Activated CD8-positive, alpha-beta memory T cell treated with anti-CD3 and anti-CD28 coated beads, Interleukin-2, amount 10 ng/mL, durations not matched to agents 7 days and 5 days (primary cell): ENCODE measurements around the gene FRS2. TPM values are rescaled to one million over a fixed set of nuclear protein-coding genes. Genes with fewer than 3 reads are reported as not detected.

ENCODE experiments used
- ATAC-seq: fragments of 150-1000 bp; cut with Tn5 transposase; one replicate; pipeline ENCODE4 v1.10.0; 2021; ENCODE audit warnings: moderate library complexity
- CTCF ChIA-PET: fragments of 350-600 bp; sonication (Branson Sonifier 250); formaldehyde crosslinking; loops from one replicate; lab custom pipeline; 2021; ENCODE audit warnings: antibody characterized with exemption; lab: Charles Lee
- DNase-seq: peaks from one replicate; pipeline ENCODE4 v3.0.0-alpha.2; 2020
- H3K27ac Mint-ChIP-seq: one replicate; pipeline ENCODE4 v1.8.0; 2021; ENCODE audit warnings: mild to moderate bottlenecking, mixed read lengths
- H3K27me3 Mint-ChIP-seq: one replicate; pipeline ENCODE4 v1.8.0; 2021; ENCODE audit warnings: mixed read lengths
- H3K36me3 Mint-ChIP-seq: one replicate; pipeline ENCODE4 v1.8.0; 2021; ENCODE audit warnings: mild to moderate bottlenecking, mixed read lengths
- H3K4me1 Mint-ChIP-seq: one replicate; pipeline ENCODE4 v1.8.0; 2021; ENCODE audit warnings: mixed read lengths
- H3K4me3 Mint-ChIP-seq: one replicate; pipeline ENCODE4 v1.8.0; 2021; ENCODE audit warnings: mild to moderate bottlenecking, moderate library complexity, mixed read lengths
- H3K9me3 Mint-ChIP-seq: one replicate; pipeline ENCODE4 v1.8.0; 2022; ENCODE audit warnings: low read depth, mixed read lengths
- total RNA-seq, 2 experiments: library from RNA; stranded (reverse); gene quantifications; one replicate each; pipeline ENCODE4 v1.2.3, GENCODE V29; 2021

The FRS2 gene
- total RNA-seq, 2 experiments from 2014 or later, result 11.5 to 12.8 TPM

DNA sequence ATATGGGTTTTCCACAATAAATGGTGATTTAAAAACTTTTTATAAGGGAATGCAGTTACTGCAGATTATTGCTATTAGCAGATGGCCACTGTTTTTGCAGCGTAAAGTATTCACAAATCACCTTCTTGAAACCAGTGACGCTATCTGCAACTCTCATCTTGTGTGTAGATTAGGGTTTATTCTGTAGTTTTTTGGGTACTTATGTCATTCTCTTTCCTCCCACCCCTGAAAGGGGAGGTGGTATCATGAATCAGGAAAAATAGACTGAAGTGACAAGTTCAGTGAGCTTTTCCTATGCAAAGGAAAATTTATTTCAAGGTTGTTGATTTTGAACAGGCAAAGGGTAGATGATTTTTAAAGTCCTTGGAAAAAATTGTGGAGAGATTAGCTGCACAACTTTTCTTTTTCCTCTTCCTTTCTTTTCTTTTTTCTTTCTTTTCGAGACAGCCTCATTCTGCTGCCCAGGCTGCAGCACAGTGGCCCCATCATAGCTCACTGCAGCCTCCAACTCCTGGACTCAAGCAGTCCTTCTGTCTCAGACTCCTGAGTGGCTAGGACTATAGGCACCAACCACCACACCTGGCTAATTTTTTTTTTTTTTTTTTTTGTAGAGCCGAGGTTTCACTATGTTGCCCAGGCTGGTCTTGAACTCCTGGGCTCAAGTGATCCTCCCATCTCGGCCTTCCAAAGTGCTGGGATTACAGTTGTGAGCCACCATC, 1.6 kb downstream of the FRS2 start:
- H3K27ac Mint-ChIP-seq, result no peak overlapping the region
- CTCF ChIA-PET, result no interaction called here
- peaks cover 3% of the 10 kb centered on the region for H3K36me3 Mint-ChIP-seq
- ATAC-seq, result no peak
- H3K4me3 Mint-ChIP-seq, result peak overlapping the region; percentile 93
- peaks cover 33% of the 10 kb centered on the region for H3K4me1 Mint-ChIP-seq
- H3K9me3 Mint-ChIP-seq, result no peaks in the 10 kb centered on the region
- no peak for DNase-seq
- H3K27me3 Mint-ChIP-seq, result no peaks in the 10 kb centered on the region

DNA sequence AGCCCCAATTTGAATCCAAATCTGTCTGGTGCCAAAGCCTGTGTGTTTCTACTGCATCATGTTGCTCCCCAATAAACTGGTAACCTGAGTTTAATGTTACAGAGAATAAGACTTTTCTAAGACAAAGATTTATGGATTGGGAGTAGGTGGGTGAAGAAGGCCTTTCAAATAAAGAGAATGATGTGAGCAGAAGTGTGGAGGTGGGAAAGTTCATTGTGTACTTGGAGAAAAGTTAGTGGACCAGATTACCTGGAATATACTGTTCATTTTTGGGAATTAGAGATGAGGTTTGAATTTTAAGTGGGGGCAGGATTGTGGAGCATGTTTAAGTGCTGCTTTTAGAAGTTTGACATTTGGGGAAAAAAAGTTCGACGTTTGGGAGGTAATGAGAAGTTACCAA, 3.1 kb downstream of the FRS2 start:
- CTCF ChIA-PET, result no interaction called here
- Mint-ChIP-seq H3K27ac (no peak overlapping the region), H3K4me3 (no peak overlapping the region), H3K4me1 (peaks cover 32% of the 10 kb centered on the region), H3K9me3 (no peaks in the 10 kb centered on the region), H3K27me3 (no peaks in the 10 kb centered on the region), H3K36me3 (peaks cover 3% of the 10 kb centered on the region)
- DNase-seq (no peak), ATAC-seq (no peak)

DNA sequence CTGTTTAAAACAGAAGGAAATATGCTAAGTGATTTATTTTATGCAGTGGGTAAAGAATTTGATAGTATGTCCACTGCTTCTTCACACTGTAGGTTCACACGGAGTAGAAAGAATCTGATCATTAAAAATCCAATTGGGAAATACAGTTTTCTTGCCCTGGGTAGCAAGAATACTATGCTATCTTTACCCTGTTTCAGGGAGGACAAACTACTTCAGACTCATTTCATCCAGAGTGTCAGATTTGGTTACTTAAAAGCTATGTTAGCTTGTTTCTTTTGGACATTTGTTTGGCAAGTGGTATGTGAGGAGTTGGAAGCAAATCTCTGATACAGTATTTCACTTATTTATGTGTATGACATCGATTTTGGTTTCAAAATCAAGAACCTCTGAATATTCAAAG, 4.3 kb downstream of the FRS2 start:
- Mint-ChIP-seq H3K36me3 (peaks cover 5% of the 10 kb centered on the region), H3K4me1 (peaks cover 32% of the 10 kb centered on the region), H3K27me3 (no peaks in the 10 kb centered on the region), H3K4me3 (no peak overlapping the region), H3K9me3 (no peaks in the 10 kb centered on the region), H3K27ac (no peak overlapping the region)
- ATAC-seq (no peak), DNase-seq (no peak)
- CTCF ChIA-PET, result no interaction called here

DNA sequence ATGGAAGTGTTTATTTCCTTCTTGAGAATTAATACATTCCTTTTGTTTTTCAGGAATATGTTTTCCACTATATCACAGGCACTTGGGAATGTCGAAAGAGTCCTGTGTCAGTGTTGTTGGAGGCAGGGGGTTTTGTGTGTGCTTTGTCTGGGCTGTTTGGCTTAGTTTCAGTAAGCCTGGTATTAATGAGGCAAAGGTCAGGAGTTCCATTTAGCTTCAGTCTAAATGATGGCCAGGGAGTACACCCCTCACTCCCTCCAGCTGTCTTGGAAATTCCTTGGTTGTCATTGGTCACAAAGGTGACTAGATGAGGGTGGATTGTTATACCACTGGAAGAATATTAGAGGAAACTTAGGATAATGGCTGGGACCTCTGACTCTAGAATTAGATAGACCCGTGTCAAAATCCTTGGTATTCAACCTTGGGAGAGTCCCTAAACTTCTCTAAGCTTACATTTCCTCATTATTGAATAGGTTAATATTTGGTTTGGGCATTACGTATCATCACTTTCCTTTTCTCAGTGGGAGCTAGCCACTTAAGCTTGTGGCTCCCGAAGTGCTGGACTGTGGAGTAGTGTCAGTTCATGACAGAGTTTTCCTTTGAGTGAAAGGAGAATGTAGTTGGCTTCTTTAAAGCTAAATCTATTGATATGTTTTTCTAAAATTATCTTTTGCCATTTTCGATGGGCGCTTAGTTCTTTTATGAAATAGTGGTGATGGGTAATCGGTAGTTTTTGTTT, 5.2 kb downstream of the FRS2 start:
- Mint-ChIP-seq H3K27ac (no peak overlapping the region), H3K4me3 (no peak overlapping the region), H3K36me3 (peaks cover 12% of the 10 kb centered on the region), H3K4me1 (peaks cover 32% of the 10 kb centered on the region), H3K9me3 (no peaks in the 10 kb centered on the region), H3K27me3 (no peaks in the 10 kb centered on the region)
- DNase-seq (no peak), ATAC-seq (no peak)
- CTCF ChIA-PET, result no interaction called here

DNA sequence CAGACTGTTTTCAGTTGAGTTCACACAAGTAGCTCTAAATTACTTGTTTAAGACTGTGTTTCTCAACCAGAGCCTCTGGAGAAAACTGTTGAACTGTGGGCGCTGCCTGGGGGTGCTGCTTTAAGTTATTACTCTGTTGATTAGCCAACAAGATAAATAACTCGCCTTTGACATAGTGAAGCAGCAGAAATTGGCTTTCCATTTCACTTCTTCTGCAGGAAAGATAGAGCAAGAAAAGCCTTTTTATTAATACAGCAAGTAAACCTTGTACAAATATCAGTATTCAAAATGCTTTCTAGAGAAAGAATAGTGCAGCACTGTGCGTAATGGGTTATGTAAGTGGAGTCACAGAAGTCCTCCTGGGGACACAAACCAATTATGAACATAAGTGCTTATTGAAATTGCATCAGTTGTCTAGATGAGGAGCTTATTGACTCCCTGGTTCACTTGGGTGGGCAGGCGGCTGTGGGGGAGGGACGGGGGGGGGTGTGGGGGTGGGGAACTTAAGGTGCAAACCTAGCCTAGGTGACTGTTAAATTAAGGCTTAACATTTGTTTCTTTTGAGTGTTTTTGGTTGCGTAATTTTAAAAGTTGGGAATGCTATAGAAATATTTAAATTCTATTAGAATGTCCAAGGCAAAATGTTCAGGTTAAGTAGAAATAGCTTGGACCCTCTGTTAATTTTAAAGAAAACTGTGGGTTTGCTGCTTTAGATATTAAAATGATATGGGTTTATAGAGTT, 6.3 kb downstream of the FRS2 start:
- Mint-ChIP-seq H3K4me3 (no peak overlapping the region), H3K9me3 (no peaks in the 10 kb centered on the region), H3K27ac (no peak overlapping the region), H3K36me3 (peaks cover 14% of the 10 kb centered on the region), H3K4me1 (peaks cover 26% of the 10 kb centered on the region), H3K27me3 (no peaks in the 10 kb centered on the region)
- no peak for DNase-seq
- CTCF ChIA-PET, result no interaction called here
- ATAC-seq, result no peak

DNA sequence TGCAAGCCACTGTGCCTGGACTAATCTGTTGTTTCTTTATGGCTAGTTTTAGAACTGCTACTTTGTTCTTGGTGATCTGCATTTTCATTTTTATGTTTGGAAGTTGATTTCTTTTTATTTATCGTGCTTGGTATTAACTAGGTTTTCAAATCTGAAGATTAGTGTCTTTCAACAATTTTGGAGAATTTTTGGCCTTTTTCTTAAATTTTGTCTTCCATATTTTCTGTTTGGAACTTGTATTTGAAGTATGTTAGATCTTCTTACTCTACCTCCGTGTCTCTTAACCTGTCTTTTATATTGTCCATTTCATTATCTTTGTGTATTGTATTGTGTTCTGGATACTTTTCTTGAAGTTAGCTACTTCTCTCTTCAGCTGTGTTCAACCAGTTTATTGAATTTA, 9.5 kb downstream of the FRS2 start:
- CTCF ChIA-PET, result no interaction called here
- no peaks in the 10 kb centered on the region for H3K9me3 Mint-ChIP-seq
- H3K27ac Mint-ChIP-seq, result no peak overlapping the region
- no peak overlapping the region for H3K4me3 Mint-ChIP-seq
- peaks cover 14% of the 10 kb centered on the region for H3K4me1 Mint-ChIP-seq
- no peaks in the 10 kb centered on the region for H3K27me3 Mint-ChIP-seq
- ATAC-seq (no peak), DNase-seq (no peak)
- peaks cover 15% of the 10 kb centered on the region for H3K36me3 Mint-ChIP-seq

DNA sequence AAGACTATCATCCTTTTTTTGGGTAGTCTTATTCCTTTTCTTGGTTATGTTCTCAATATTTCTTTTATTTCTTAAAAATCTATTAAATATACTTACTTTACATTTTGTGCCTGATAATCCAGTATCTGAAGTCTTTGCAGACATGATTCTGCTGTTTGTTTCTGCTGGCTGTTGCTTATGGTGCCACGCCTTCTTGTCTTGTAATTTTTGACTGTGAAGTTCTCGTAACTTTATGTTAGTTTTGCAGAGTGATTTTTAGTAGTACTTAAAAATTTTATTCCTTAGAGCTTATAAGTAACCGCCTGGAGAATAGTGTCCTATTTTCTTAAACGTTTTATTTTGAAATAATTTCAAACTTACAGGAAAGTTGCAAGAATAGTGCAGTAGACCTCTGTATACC, 10.5 kb downstream of the FRS2 start:
- DNase-seq (no peak), ATAC-seq (no peak)
- no peak overlapping the region for H3K4me3 Mint-ChIP-seq
- CTCF ChIA-PET, result no interaction called here
- H3K36me3 Mint-ChIP-seq, result peaks cover 16% of the 10 kb centered on the region
- H3K9me3 Mint-ChIP-seq, result no peaks in the 10 kb centered on the region
- H3K27ac Mint-ChIP-seq, result no peak overlapping the region
- no peaks in the 10 kb centered on the region for H3K27me3 Mint-ChIP-seq
- peaks cover 11% of the 10 kb centered on the region for H3K4me1 Mint-ChIP-seq

DNA sequence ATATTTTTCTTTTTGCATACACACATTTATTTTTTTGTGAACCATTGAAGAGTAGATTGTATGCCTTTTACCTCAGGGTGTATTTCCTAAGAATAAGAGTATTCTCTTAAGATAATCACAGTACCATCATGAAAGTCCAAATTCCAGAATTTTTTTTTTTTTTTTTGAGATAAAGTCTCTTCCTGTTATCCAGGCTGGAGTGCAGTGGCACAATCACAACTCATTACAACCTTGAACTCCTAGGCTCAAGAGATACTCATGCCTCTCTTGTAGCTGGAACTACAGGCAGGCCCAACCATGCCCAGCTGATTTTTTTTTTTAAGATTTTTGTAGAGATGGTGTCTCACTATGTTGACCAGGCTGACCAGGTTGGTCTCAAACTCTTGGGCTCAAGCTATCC, 10.9 kb downstream of the FRS2 start:
- no peak for ATAC-seq
- Mint-ChIP-seq H3K4me1 (peaks cover 12% of the 10 kb centered on the region), H3K4me3 (no peak overlapping the region), H3K27ac (no peak overlapping the region), H3K9me3 (no peaks in the 10 kb centered on the region), H3K36me3 (peaks cover 17% of the 10 kb centered on the region), H3K27me3 (no peaks in the 10 kb centered on the region)
- DNase-seq, result no peak
- CTCF ChIA-PET, result no interaction called here

DNA sequence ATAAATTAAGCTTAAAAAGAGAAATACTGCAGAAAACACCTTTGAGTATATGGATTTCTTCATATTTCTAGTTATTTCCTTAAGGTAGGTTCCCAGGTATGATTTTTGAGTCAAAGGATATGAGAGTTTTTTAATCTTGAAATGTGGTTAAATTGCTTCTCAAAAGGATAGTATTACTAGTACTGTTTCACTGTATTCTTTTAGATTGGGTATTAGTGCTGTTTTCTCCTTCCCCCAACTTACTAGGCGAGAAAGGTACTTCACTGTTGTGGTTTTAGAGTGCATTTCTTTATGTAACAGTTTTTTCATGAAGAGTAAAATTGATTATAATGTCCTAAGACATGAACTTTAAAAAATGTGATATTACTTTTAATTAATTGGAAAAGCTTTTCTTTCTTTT, 13.5 kb downstream of the FRS2 start:
- no peak overlapping the region for H3K4me3 Mint-ChIP-seq
- no peak for DNase-seq
- H3K36me3 Mint-ChIP-seq, result peaks cover 39% of the 10 kb centered on the region
- no peaks in the 10 kb centered on the region for H3K27me3 Mint-ChIP-seq
- H3K4me1 Mint-ChIP-seq, result peaks cover 19% of the 10 kb centered on the region
- H3K9me3 Mint-ChIP-seq, result peaks cover 5% of the 10 kb centered on the region
- no peak for ATAC-seq
- CTCF ChIA-PET, result interaction anchor here (1.6 to 1.7 kb wide), 2 partner anchors 14 to 35 kb away, joined by 3 read pairs; partner anchors contain the start of gene FRS2
- H3K27ac Mint-ChIP-seq, result no peak overlapping the region

DNA sequence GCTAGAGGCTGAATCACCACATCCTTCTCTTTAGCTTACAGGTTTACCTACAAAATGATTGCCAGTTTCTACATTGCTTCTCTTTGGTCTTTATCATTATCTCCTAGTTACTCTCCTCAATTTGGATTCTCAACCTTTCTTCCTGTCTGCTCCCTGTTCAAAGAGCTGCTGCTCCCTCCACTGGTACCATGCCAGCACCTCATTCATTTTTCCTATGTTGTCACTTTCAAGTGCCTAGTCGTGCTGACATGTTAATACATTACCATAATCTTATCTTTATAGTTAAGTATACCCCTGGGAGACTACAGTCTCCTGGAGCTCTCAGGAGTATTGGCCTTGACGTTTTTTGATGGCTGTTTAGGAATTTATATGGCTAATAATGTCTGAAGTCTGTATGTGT, 14.2 kb downstream of the FRS2 start:
- H3K36me3 Mint-ChIP-seq, result peaks cover 37% of the 10 kb centered on the region
- no peak overlapping the region for H3K4me3 Mint-ChIP-seq
- CTCF ChIA-PET, result interaction anchor here (1.2 to 1.6 kb wide), 2 partner anchors 11 to 14 kb away, joined by 3 read pairs; partner anchors contain the start of gene FRS2
- no peaks in the 10 kb centered on the region for H3K27me3 Mint-ChIP-seq
- peaks cover 5% of the 10 kb centered on the region for H3K9me3 Mint-ChIP-seq
- DNase-seq (no peak), ATAC-seq (no peak)
- H3K27ac Mint-ChIP-seq, result no peak overlapping the region
- H3K4me1 Mint-ChIP-seq, result peaks cover 19% of the 10 kb centered on the region

DNA sequence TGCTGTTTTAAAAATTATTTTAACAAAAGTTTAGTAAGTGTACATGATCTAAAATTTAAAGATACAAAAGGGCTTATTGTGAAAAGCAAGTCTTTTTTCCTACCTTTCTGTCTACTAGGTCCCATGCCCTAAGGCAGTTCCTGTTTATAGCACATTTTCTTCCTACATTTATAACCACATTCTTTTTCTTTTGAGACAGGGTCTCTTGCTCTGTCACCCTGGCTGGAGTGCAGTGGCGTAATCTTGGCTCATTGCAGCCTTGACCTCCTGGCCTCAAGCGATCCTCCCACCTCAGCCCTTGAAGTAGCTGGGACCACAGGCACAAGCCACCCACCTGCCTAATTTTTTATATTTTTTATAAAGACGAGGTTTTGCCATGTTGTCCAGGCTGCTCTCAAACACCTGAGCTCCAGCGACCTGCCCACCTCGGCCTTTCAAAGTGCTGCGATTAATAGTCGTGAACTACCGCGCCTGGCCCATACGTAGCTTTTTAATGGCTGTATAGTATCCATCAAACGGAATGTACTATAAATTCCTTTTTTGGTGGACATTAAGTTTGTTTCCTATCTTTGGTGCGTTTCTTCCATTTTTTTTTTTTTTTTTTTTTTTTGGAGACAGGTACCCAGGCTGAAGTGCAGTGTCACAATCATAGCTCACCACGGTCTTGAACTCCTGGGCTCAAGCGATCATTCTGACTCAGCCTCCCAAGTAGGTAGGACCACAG, 20.9 kb downstream of the FRS2 start:
- ATAC-seq (no peak), DNase-seq (no peak)
- no peaks in the 10 kb centered on the region for H3K27me3 Mint-ChIP-seq
- peaks cover 5% of the 10 kb centered on the region for H3K9me3 Mint-ChIP-seq
- no peak overlapping the region for H3K27ac Mint-ChIP-seq
- peaks cover 7% of the 10 kb centered on the region for H3K4me1 Mint-ChIP-seq
- CTCF ChIA-PET, result no interaction called here
- H3K4me3 Mint-ChIP-seq, result no peak overlapping the region
- peaks cover 34% of the 10 kb centered on the region for H3K36me3 Mint-ChIP-seq

DNA sequence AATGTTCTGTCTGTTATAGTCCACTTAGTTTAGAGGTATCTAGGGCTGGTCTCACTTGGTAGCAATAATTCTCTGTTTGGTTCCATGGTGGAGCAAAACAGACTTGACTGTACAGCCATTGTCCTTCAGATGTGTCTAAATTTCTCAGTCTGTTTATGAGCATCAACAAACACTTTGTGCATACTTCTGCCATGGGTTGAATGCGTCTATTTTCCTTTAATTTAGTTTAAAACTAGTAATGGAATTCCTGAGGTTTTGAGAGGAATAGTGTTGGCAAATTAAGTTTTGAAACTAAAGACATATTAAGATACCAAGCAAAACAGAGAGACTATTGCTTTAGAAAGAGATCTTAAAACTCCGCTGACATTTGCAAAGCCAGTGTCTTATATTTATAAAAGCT, 22.6 kb downstream of the FRS2 start:
- CTCF ChIA-PET, result interaction anchor here (1.6 kb wide), 1 partner anchor 23 kb away, joined by 3 read pairs; the partner anchor contains the start of gene FRS2
- peaks cover under 1% of the 10 kb centered on the region for H3K9me3 Mint-ChIP-seq
- H3K4me3 Mint-ChIP-seq, result no peak overlapping the region
- peaks cover 23% of the 10 kb centered on the region for H3K36me3 Mint-ChIP-seq
- H3K27ac Mint-ChIP-seq, result no peak overlapping the region
- H3K27me3 Mint-ChIP-seq, result no peaks in the 10 kb centered on the region
- H3K4me1 Mint-ChIP-seq, result peaks cover 11% of the 10 kb centered on the region
- ATAC-seq, result no peak
- DNase-seq, result no peak

DNA sequence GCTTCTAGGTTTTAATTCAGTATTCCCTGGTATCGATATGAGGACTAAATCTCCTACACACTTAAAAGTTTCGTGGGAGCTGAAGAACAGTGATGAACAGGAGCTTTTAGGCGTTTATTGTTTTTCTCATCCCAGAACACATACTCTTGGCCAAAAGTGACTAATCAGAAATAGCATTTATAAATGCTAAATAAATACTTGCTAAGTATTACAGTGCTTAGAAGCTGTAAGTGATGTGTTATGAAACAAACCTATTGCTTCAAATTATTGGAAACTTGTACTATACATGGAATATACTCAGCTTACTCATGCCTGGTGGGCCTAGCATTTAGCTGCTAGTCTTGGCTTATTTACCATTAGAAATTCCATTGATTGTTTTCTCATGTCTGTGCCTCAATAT, 24.9 kb downstream of the FRS2 start:
- H3K4me3 Mint-ChIP-seq, result no peak overlapping the region

More for the DNA sequence above, 24.9 kb downstream of the FRS2 start:
- Mint-ChIP-seq H3K4me1 (peaks cover 15% of the 10 kb centered on the region), H3K27me3 (no peaks in the 10 kb centered on the region), H3K9me3 (no peaks in the 10 kb centered on the region), H3K27ac (no peak overlapping the region), H3K36me3 (peaks cover 21% of the 10 kb centered on the region)
- ATAC-seq (no peak), DNase-seq (no peak)
- CTCF ChIA-PET, result interaction anchor here (0.5 to 1.3 kb wide), 2 partner anchors 10 to 122 kb away, joined by 3 read pairs; no protein-coding TSS in a partner anchor
